Stimulated activated CD8-positive, alpha-beta memory T cell treated with anti-CD3 and anti-CD28 coated beads, Interleukin-4, amount 100 ng/mL, for 48 hours (primary cell): Measurements from ENCODE around the gene C2orf68.
"Not testable (repeated sequence)": the region's sequence is repeated elsewhere in the genome, so short reads cannot be mapped to it uniquely, and the experiment has no call there.

Source experiments
- DNase-seq: peaks from one replicate; pipeline ENCODE4 v3.0.0-alpha.2; 2020

Gene C2orf68

DNA sequence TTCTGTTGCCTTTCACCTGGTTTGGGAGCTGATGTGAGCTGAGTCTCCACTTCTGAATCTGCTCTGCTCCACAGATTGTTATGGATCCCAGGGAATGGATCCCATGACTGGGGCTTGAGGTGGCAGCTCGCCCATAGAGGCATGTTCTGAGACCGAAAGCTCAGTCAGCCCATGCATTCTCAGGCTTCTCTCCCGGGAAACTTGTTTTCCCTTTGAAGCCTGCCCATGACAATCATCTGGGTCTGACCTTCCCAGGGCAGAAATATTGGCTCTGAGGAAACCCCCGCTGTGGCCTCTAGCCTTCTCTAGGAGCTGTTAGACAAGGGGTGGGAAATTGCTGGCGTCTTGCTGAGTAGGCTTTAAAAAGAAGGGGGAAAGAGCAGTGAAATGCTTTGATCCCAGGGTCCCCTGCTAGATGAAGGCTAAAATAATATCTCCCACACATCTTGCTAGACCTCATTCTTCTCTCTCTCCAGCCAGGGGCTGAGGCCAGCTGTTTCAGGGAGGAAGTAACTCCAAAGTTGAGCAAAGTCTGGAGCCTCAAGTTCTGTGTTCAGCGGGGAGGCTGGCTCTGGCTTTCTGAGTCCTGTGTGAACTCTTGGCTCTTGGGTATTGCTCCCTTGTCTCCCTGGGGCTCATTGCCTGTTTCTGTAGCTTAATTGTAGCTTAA is 32.5 kb downstream of the C2orf68 start:
- no peak for DNase-seq

DNA sequence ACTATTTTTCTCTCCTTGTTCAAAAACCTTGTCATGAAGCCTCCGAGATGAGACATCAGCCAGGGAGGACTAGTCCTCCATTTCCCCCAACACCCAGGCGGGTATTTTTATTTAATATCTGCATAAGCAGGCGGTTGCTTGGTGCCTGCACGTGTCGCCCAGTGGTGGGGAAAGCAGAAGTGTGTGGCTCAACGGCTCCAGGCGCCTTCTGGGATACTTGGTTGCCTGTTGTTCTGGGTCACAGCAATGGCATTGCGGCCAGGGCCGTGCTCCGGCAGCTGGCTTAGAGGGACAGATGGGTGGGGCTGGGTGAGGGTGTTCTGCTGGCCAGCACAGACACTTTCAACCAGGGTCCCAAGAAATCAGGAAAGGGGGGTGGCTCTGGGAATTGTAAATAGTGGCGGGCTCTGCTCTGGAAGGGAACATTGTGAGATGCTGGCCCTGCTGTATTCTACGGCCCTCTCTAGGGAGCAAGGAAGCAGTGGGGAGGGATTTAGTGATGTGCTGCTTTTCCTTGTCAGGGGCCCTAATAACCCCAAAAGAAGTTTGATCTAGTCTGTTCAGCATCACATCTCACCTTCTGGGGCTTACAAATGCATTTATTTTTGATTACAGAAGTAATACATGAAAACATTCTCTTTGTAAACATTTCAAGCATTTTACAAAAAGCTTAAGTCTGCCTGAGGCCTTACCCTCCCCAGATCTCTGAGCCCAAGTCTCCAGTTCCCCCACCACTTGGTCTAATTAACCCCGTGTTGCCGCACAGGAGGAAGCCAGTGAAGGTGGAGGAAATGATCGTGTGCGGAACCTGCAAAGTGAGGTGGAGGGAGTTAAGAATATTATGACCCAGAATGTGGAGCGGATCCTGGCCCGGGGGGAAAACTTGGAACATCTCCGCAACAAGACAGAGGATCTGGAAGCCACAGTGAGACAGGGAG is 33.4 kb downstream of the C2orf68 start:
- peak; percentile 36 for DNase-seq

DNA sequence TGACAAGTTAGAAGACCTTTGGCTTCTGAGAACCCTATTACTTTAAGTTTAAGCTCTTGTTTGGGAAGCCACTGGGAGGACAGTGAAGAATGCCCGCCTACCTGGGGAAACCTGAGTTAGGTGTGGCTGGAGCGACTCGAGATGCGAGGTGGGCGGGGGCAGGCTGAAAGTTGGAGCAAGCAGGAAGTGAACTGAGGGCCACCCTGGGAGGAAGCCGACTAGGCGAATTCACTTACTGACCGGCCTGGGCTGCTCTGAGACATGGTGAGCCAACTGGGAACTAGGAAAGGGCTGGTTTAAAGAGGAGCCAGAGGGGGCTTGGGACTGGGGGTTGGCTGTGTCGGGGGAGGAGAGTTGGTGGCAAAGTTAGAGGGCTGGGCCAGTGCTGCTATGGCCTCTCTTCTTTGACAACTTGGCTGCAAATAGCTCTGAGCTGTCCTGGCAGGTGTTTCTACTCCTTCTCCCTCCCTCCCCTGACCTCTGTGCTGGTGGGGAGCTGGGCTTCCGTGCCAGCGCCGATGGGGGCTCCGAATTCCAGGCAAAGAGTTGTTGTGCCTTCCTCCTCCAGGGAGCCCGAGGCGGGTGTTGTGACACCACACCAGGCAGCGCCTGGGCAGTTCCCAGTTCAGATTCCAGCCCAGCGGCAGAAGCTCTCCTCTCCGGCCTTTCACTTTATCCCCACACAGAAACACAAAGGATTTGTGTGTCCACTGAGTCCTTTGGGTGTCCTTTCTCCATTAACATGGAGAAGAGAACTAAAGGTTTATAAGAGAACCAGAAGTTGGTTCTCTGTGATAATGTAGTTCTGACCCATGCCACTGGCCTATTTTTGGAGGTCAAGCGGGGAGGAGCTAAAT is 34.3 kb downstream of the C2orf68 start, which contains the start of gene VAMP8:
Gene VAMP8, plus strand, starts transcription at position 201 of the 857 bp plus-strand sequence. Its CDS starts 61 bp downstream, at position 262.
- peak; percentile 76 for DNase-seq

DNA sequence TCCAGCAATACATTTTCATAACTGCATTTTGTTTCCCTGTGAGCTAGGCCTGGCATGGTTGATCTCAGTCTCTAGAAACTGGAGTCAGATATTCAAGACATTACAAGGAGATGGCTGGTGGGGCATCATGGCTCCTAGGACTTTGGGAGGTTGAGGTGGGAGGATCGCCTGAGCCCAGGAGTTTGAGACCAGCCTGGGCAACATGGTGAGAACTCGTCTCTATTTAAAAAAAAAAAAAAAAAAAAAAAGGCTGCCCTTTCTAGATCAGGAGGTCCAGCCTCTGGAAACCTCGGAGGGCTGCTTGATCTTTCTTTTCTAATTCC is 34.8 kb downstream of the C2orf68 start:
- DNase-seq = no peak

DNA sequence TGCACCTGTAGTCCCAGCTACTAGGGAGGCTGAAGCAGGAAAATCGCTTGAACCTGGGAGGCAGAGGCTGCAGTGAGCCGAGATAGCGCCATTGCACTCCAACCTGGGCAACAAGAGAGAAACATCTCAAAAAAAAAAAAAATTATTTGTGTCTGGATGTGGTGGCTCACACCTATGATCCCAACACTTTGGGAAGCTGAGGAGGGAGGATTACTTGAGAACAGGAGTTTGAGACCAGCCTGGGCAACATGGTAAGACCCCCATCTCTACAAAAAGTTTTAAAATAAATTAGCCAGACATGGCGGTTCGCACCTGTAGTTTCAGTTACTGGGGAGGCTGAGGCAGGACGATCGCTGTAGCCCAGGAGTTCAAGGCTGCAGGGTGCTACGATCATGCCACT is 36.1 kb downstream of the C2orf68 start:
- DNase-seq = no peak

DNA sequence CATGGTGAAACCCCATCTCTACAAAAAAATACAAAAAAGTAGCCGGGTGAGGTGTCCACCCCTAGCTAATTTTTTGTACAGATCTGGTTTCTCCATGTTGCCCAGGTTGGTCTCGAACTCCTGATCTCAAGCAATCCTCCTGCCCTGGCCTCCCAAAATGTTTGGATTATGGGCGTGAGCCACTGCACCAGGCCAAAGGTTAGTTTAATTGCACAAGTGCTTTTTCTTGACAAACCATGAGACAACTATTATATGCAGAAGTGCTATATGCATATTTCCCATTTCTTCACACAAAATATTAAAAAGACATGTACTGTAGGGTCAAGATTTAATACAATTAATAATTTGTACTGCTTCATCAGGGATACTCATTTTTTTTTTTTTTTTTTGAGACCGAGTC is 45.6 kb downstream of the C2orf68 start:
- no peak for DNase-seq

DNA sequence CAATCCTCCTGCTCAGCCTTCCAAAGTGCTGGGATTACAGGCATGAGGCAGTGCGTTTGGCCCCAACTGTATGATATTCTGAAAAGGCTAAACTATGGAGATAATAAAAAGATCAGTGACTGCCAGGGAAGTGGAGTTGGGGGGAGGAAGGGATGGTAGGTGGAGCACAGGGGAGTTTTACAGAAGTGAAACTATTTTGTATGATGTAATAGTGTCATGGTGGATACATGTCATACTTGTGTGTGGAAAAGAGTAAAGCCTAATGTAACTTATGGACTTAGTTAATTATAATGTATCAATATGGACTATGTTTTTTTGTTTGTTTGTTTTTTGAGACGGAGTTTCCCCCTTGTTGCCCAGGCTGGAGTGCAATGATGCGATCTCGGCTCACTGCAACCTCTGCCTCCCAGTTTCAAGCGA is 47.7 kb downstream of the C2orf68 start:
- no peak for DNase-seq

DNA sequence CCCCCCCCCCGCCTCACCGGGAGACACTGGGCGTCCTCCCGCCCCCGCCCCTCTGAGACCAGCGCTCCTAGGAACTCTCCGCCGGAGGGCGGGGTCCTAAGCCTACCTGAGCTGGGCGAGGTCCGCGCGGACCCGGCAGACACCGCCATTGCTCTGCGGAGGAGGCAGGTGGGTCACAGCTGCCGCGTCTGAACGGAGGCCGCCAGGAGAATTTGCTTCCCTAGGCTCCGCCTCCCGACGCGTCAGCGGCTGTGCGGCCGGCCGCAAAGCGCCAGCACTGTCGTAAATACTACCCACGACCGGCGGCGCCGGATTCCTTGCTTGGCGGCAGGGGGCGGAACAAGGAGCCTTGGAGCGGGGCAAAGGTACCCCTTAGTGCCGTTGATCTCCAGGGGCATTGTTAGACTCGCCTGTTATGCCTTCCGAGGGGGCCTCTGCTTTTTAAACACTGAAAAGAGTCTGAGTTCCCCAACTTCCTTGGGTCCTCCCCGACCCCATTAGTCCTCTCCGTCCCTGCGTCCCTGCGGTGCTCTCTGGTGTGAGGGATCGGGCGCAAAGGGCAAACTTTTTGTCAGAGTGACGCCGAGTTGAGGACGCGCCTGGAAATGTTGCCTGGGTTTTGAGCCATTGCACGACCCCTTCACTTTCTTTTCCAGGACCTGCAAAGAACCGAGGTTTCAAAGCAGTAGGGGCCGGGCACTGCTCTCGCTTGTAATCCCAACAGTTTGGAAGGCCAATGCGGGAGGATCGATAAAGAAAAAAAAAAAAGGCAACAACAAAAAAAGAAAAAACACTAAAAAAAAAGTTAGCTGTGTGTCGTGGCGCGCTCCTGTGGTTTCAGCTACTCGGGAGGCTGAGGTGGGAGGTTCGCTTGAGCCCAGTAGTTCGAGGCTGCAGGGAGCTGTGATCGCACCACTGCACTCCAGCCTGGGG is 50.3 kb downstream of the C2orf68 start, which contains the start of gene GGCX:
Gene GGCX, minus strand, starts transcription at position 214 of the 933 bp plus-strand sequence. Its CDS starts 65 bp downstream, at position 149.
- DNase-seq = peak; percentile 96

DNA sequence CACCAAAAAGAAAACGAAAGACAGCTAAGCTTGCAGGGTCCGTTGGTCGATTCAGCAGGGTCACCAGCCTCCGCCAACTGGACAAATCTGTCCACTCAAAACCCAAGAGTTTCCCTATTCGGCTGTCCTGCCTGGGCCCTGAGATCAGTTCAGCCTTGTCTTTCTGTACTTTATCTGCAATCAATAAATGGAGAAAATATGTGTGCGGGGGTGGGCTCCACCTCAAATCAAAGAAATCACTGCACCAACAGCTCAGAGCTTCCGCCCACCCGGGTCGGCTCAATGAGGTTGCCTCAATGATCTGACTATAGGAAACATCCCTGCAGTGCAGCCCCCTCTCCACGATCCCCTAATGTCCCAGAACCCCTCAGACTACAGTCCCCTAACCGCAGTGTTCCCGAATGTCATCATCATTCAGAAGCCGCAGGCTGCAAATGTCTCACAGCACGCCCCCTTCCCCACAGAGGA is 51.0 kb downstream of the C2orf68 start:
- DNase-seq = peak; percentile 60

DNA sequence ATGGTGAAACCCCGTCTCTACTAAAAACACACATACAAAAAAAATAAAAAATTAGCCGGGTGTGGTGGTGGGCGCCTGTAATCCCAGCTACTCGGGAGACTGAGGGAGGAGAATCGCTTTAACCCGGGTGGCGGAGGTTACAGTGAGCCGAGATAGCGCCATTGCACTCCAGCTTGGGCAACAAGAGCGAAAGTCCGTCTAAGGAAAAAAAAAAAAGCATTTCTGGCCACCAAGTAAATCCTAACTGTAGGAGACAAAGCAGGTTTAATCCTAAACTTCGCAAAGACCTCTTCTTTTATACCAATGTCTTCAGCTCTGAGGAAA is 51.5 kb downstream of the C2orf68 start:
- not testable (repeated sequence) for DNase-seq

DNA sequence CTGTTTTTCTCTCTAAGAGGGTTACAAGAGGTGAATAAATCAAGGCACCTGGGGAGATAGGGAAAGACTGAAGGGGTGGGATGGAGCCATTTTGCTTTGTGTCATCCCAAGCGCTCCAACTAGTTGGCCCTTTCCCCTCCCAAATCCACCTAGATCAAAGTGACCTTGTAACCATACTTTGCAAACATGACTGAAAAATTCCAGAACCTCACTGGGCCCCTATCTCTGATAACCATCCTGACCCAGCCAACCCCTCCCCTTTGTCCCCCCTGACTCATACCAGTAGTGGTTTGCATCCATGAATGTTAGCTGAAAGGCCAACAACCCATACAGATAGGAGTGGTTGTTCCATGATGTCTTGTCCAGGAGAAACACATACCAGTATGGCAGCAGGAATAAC is 53.7 kb downstream of the C2orf68 start:
- DNase-seq = no peak

DNA sequence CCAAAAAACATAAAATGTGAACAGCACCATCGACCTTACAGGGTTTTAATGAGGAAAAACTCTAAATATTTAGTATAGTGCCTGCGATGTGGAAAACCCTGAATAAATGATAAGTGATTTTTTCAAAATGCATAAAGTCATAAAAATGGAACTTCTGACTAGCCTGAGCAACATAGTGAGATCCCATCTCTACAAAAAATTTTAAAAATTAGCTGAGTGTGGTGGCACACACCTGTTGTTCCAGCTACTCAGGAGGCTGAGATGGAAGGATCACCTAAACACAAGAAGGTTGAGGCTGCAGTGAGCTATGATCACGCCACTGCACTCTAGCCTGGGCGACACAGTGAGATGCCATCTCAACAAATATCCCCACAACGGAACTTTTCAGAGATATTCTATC is 54.7 kb downstream of the C2orf68 start:
- no peak for DNase-seq
